GM12878 (cell line): ENCODE results near the gene SULF2.

Source experiments
- CTCF ChIP-seq, 3 experiments: IDR thresholded peaks in 2 of 3; conservative IDR thresholded peaks in 1 of 3; 2 replicates each; pipeline ENCODE4 v1.5.1; 2011; ENCODE audit warnings: low read depth in 3 of 3, low read length in 3 of 3, mild to moderate bottlenecking in 3 of 3, control low read depth in 2 of 3, moderate library complexity in 2 of 3, inconsistent platforms in 1 of 3, mixed read lengths in 1 of 3; ENCODE audit not compliant: control insufficient read depth in 2 of 3, insufficient read depth in 1 of 3; ENCODE audit errors: extremely low read depth in 1 of 3
- ESRRA ChIP-seq: IDR thresholded peaks from 2 replicates; pipeline ENCODE4 v1.6.1; 2012; ENCODE audit warnings: mild to moderate bottlenecking, low read length, improper control_type of control experiment
- POLR2A ChIP-seq: IDR thresholded peaks from 2 replicates; pipeline ENCODE4 v1.6.1; 2011; ENCODE audit warnings: low read depth, mild to moderate bottlenecking, low read length
- SREBF2 ChIP-seq: IDR thresholded peaks from 2 replicates; pipeline ENCODE4 v1.6.1; 2012; ENCODE audit warnings: mild to moderate bottlenecking, low read length

- TF ChIP-seq POLR2A (no peak; the same call in 1 of the 2 replicates), SREBF2 (no peak), ESRRA (no peak), CTCF (IDR thresholded peaks at IDR 0.05 in 2 of 3, conservative IDR thresholded peaks at IDR 0.05 in 1 of 3; ENCODE audit: control insufficient read depth in 2 of 3, extremely low read depth in 1 of 3, insufficient read depth in 1 of 3, low read depth in 3 of 3, low read length in 3 of 3) (no peak)
These were observed 118.2 kb downstream of the SULF2 start for GRCh38 chr20:47667086-47667485.
